Liver (tissue), 9 donors: ENCODE results near the gene CLDN5. TPM values are rescaled to one million over a fixed set of nuclear protein-coding genes. Genes with fewer than 3 reads are reported as not detected.

Experiments
- DNase-seq: peaks from one replicate; pipeline ENCODE4 v3.0.0-alpha.2; 2017; ENCODE audit warnings: low spot score
- H3K27ac ChIP-seq, 2 donors: one replicate each; pipeline ENCODE4 v1.7.0; 2013; ENCODE audit warnings: inconsistent platforms in 2 of 2, low read length in 2 of 2, control low read depth in 1 of 2, low read depth in 1 of 2, mild to moderate bottlenecking in 1 of 2
- H3K27me3 ChIP-seq, 4 donors: one replicate each; pipeline versions ENCODE4 v1.6.1 to v1.7.0; 2013; ENCODE audit warnings: low read length in 3 of 4, inconsistent platforms in 1 of 4, mild to moderate bottlenecking in 1 of 4, moderate library complexity in 1 of 4; ENCODE audit not compliant: control insufficient read depth in 4 of 4, insufficient read depth in 4 of 4
- H3K36me3 ChIP-seq, 4 donors: one replicate each; pipeline versions ENCODE4 v1.6.1 to v1.7.0; 2013; ENCODE audit warnings: low read length in 3 of 4, mild to moderate bottlenecking in 3 of 4, low read depth in 1 of 4, moderate library complexity in 1 of 4; ENCODE audit not compliant: control insufficient read depth in 4 of 4, insufficient read depth in 3 of 4
- H3K4me1 ChIP-seq, 4 donors: one replicate each; pipeline versions ENCODE4 v1.6.1 to v1.7.0; 2013; ENCODE audit warnings: low read length in 3 of 4, mild to moderate bottlenecking in 3 of 4, moderate library complexity in 1 of 4; ENCODE audit not compliant: control insufficient read depth in 4 of 4, insufficient read depth in 4 of 4
- H3K4me3 ChIP-seq, 3 donors: one replicate each; pipeline versions ENCODE4 v1.6.1 to v1.7.0; 2013; ENCODE audit warnings: low read length in 3 of 3, control low read depth in 1 of 3, low read depth in 1 of 3, mild to moderate bottlenecking in 1 of 3
- H3K9ac ChIP-seq, 2 donors: one replicate each; pipeline ENCODE4 v1.7.0; 2013; ENCODE audit warnings: low read length in 2 of 2, mild to moderate bottlenecking in 2 of 2, moderate library complexity in 2 of 2, control low read depth in 1 of 2, low read depth in 1 of 2
- H3K9me3 ChIP-seq, 4 donors: one replicate each; pipeline versions ENCODE4 v1.6.1 to v1.7.0; 2013; ENCODE audit warnings: low read length in 3 of 4; ENCODE audit not compliant: control insufficient read depth in 4 of 4
- CTCF ChIP-seq: fragments of 150-350 bp; IDR thresholded peaks from 2 replicates; pipeline ENCODE4 v1.5.1; 2017; ENCODE audit warnings: improper control_type of control experiment, low read depth, low read length; ENCODE audit not compliant: missing input control
- FOXA1 ChIP-seq: IDR thresholded peaks from 2 replicates; pipeline ENCODE4 v1.6.1; 2016; ENCODE audit warnings: antibody characterized with exemption
- FOXA2 ChIP-seq: IDR thresholded peaks from 2 replicates; pipeline ENCODE4 v1.6.1; 2016; ENCODE audit warnings: antibody characterized with exemption
- GABPA ChIP-seq, 2 donors: IDR thresholded peaks in 1 of 2; conservative IDR thresholded peaks in 1 of 2; 2 replicates each; pipeline ENCODE4 v1.6.1; 2016; ENCODE audit warnings: antibody characterized with exemption in 2 of 2, mild to moderate bottlenecking in 1 of 2, moderate library complexity in 1 of 2
- HNF4A ChIP-seq, 2 donors: conservative IDR thresholded peaks; 2 replicates each; pipeline ENCODE4 v1.6.1; 2016; ENCODE audit warnings: antibody characterized with exemption in 2 of 2, mild to moderate bottlenecking in 2 of 2
- JUND ChIP-seq, 2 donors: IDR thresholded peaks; 2 replicates each; pipeline ENCODE4 v1.6.1; 2016; ENCODE audit warnings: antibody characterized with exemption in 2 of 2
- NR2F2 ChIP-seq: IDR thresholded peaks from 2 replicates; pipeline ENCODE4 v1.6.1; 2016; ENCODE audit warnings: antibody characterized with exemption
- RAD21 ChIP-seq, 2 donors: IDR thresholded peaks; 2 replicates each; pipeline ENCODE4 v1.6.1; 2016; ENCODE audit warnings: antibody characterized with exemption in 2 of 2, mild to moderate bottlenecking in 2 of 2
- REST ChIP-seq: IDR thresholded peaks from 2 replicates; pipeline ENCODE4 v1.6.1; 2016; ENCODE audit warnings: antibody characterized with exemption, mild to moderate bottlenecking
- SP1 ChIP-seq: IDR thresholded peaks from 2 replicates; pipeline ENCODE4 v1.6.1; 2018; ENCODE audit warnings: antibody characterized with exemption, mild to moderate bottlenecking
- TAF1 ChIP-seq: conservative IDR thresholded peaks from 2 replicates; pipeline ENCODE4 v1.6.1; 2016; ENCODE audit warnings: antibody characterized with exemption, mild to moderate bottlenecking
- YY1 ChIP-seq: IDR thresholded peaks from 2 replicates; pipeline ENCODE4 v1.6.1; 2016; ENCODE audit warnings: antibody characterized with exemption, mild to moderate bottlenecking
- WGBS: extraction: QIAGEN DNeasy Blood & Tissue Kit; methylation state at CpG from one replicate; pipeline ENCODE4 v1.1.7; 2013; 5-methylcytosine and 5-hydroxymethylcytosine counted together
- polyA plus RNA-seq, 2 donors: library from polyadenylated mRNA; stranded (reverse) in 1 of 2; unstranded in 1 of 2; fragments of 200-250 nt in 1 of 2; fragments of >200 nt in 1 of 2; fragmentation: Nextera tagmentation in 1 of 2; extraction: Ambion mirVana in 1 of 2; gene quantifications; one replicate each; pipeline versions ENCODE4 v1.2.1 to v1.2.3, GENCODE V29; 2013 to 2015
- total RNA-seq, 2 donors: library from RNA; depleted of rRNA; stranded (reverse); fragments of >200 nt; gene quantifications; one replicate each; pipeline ENCODE4 v1.2.3, GENCODE V29; 2014
- TF ChIP-seq, protein P1 (sequence below): IDR thresholded peaks from 2 replicates; pipeline ENCODE4 v1.6.1; 2016; ENCODE audit warnings: antibody characterized with exemption
- TF ChIP-seq, protein P2 (sequence below): IDR thresholded peaks from 2 replicates; pipeline ENCODE4 v1.6.1; 2016; ENCODE audit warnings: antibody characterized with exemption
- donor health status: healthy.
- donor health status: healthy.
- donor health status: healthy.
- donor health status: healthy.
- donor health status: healthy.

Gene CLDN5
- total and polyA plus RNA-seq, 4 donors: 15.6 to 31.5 (median 22.4) TPM

- H3K9ac ChIP-seq: no peak overlapping the region
- 89% methylated on average over 18 of the region's 18 CpGs for WGBS
- H3K27me3 ChIP-seq: no peaks in the 10 kb centered on the region
- no peaks in the 10 kb centered on the region for H3K9me3 ChIP-seq
- no peak overlapping the region for H3K4me3 ChIP-seq
- no peak for DNase-seq
- no peaks in the 10 kb centered on the region for H3K4me1 ChIP-seq
- TF ChIP-seq HNF4A (conservative IDR thresholded peaks at IDR 0.05): no peak
- no peak for TF ChIP-seq CTCF
- no peak for TF ChIP-seq SP1
- no peak for TF ChIP-seq RAD21 (IDR thresholded peaks at IDR 0.05)
- TF ChIP-seq, protein P1, sequence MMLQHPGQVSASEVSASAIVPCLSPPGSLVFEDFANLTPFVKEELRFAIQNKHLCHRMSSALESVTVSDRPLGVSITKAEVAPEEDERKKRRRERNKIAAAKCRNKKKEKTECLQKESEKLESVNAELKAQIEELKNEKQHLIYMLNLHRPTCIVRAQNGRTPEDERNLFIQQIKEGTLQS: no peak
- TF ChIP-seq YY1: no peak
- TF ChIP-seq GABPA (IDR thresholded peaks at IDR 0.05 in 1 of 2, conservative IDR thresholded peaks at IDR 0.05 in 1 of 2): no peak
- TF ChIP-seq TAF1: no peak
- no peaks in the 10 kb centered on the region for H3K36me3 ChIP-seq
- H3K27ac ChIP-seq: no peak overlapping the region
These were observed 19.1 kb downstream of the CLDN5 start for GRCh38 chr22:19504900-19505734.

DNA sequence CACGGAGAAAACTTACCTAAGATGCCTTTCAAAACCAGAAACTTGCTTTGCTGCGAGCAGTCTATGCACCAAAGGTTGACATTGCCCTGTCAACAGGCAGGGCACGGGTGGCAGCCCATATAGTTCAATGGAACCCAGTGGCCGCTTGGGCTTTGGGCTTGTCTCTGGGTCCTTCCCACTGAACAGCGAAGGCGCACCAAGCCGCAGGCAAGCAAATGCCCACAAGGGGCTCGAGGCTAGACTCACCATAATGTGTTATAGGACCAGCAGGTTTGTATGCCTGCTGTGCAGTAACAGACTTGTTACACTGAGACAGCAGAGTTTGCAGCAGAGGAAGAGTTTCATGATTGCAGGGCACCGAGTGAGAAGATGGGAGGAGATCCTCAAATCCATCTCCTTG lies 20.3 kb downstream of the CLDN5 start:
- Histone ChIP-seq H3K9ac (no peak overlapping the region), H3K4me1 (no peaks in the 10 kb centered on the region), H3K4me3 (no peak overlapping the region), H3K27me3 (no peaks in the 10 kb centered on the region), H3K27ac (no peak overlapping the region), H3K36me3 (no peaks in the 10 kb centered on the region), H3K9me3 (no peaks in the 10 kb centered on the region)
- TF ChIP-seq HNF4A (conservative IDR thresholded peaks at IDR 0.05) (no peak), GABPA (IDR thresholded peaks at IDR 0.05 in 1 of 2, conservative IDR thresholded peaks at IDR 0.05 in 1 of 2) (no peak), FOXA2 (no peak)
- no peak for DNase-seq
- 96% methylated on average over 9 of the region's 9 CpGs for WGBS

DNA sequence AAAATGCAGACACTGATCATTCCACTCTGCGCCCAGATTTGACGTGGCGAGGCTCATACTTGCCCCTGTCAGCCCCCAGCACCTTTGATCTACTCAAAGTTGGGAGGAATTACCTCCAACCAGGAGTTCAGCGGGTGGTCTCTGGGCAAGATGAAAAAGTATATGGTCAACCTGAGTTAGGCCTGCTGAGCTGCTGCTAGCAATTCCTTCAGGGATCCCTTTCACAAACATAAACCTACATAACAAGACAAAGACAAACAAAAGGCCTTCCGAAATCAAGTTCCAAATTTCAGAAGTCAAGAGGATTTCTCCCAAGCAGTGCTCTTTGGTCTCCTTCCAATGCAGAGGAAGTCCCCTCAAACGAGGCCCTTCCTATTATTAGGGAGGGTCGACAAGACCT lies 20.8 kb downstream of the CLDN5 start:
- Histone ChIP-seq H3K4me3 (no peak overlapping the region), H3K9me3 (no peaks in the 10 kb centered on the region), H3K27ac (no peak overlapping the region), H3K4me1 (no peaks in the 10 kb centered on the region), H3K36me3 (no peaks in the 10 kb centered on the region), H3K27me3 (no peaks in the 10 kb centered on the region), H3K9ac (no peak overlapping the region)
- no peak for DNase-seq
- WGBS: 91% methylated on average over 7 of the region's 7 CpGs
- TF ChIP-seq GABPA (IDR thresholded peaks at IDR 0.05 in 1 of 2, conservative IDR thresholded peaks at IDR 0.05 in 1 of 2) (no peak), RAD21 (IDR thresholded peaks at IDR 0.05) (no peak), SP1 (no peak), HNF4A (conservative IDR thresholded peaks at IDR 0.05) (no peak), FOXA2 (no peak), NR2F2 (no peak), REST (no peak), YY1 (no peak), CTCF (no peak), TAF1 (no peak), JUND (IDR thresholded peaks at IDR 0.05) (no peak), FOXA1 (no peak)
- TF ChIP-seq, protein P1: no peak
- TF ChIP-seq, protein P2, sequence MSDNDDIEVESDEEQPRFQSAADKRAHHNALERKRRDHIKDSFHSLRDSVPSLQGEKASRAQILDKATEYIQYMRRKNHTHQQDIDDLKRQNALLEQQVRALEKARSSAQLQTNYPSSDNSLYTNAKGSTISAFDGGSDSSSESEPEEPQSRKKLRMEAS: no peak
